Left colon (tissue), 2 donors: ENCODE data around the gene RXRG. TPM values are rescaled to one million over a fixed set of nuclear protein-coding genes. Genes with fewer than 3 reads are reported as not detected.
"Not testable (repeated sequence)": the region's sequence is repeated elsewhere in the genome, so short reads cannot be mapped to it uniquely, and the experiment has no call there.

Source experiments
- ATAC-seq: fragments of 200-7000 bp; cut with Tn5 transposase; one replicate; pipeline ENCODE4 v1.9.1; 2020; ENCODE audit warnings: mild to moderate bottlenecking, moderate library complexity
- DNase-seq, 2 donors: peaks; one replicate each; pipeline ENCODE4 v3.0.0-alpha.2; 2020
- intact Hi-C, 2 donors: fragments of 100-400 bp; cut with DNase I in 1 of 2; cut with micrococcal nuclease in 1 of 2; formaldehyde crosslinking; loops; one replicate each; pipeline versions ENCODE4 v1.11.2 to v1.14.0; 2022; cut with DNase I, micrococcal nuclease
- long read RNA-seq: library from polyadenylated mRNA; unstranded; transcript quantifications from one replicate; pipeline ENCODE4 v2.0.0, GENCODE V29; 2021
- total RNA-seq, 2 donors: library from RNA; stranded (reverse); fragmentation: NEBNext Ultra II Directional; extraction: Animal tissue kit (Norgen Biotek cat#: 25700); gene quantifications; one replicate each; pipeline ENCODE4 v1.2.1, GENCODE V29; 2021
- donor health status: DM: no; HTN: no; CAD: no.
- donor health status: DM: yes; HTN: yes; CAD: no.

Gene RXRG
- total RNA-seq: under 1 TPM; 0.27 to 0.78 TPM
- long read RNA-seq: 0 reads

GRCh38 chr1:165444897-165445370 is at the start of gene RXRG:
Gene RXRG (minus strand): TSS chr1:165445126. CDS start chr1:165444893, 233 bp downstream.
- DNase-seq (peak in 1 of 2 donors; percentile 9), ATAC-seq (no peak)
- intact Hi-C loops: no loop called here

- DNase-seq (no peak), ATAC-seq (no peak)
- intact Hi-C loops: no loop called here
Measured at GRCh38 chr1:165492845-165493373, 48.0 kb upstream of the RXRG start.

GRCh38 chr1:165490175-165490574 is 45.2 kb upstream of the RXRG start:
- DNase-seq (no peak), ATAC-seq (no peak)
- intact Hi-C loops: no loop called here

GRCh38 chr1:165487921-165488320 is 43.0 kb upstream of the RXRG start:
- intact Hi-C loops: no loop called here
- no peak for ATAC-seq
- DNase-seq: no peak

- intact Hi-C loops: no loop called here
- ATAC-seq (no peak), DNase-seq (no peak)
Measured at GRCh38 chr1:165486663-165487062, 41.7 kb upstream of the RXRG start.

GRCh38 chr1:165485716-165486115 is 40.8 kb upstream of the RXRG start:
- DNase-seq: no peak
- ATAC-seq: no peak
- intact Hi-C loops: no loop called here

- no peak for ATAC-seq
- intact Hi-C loops: no loop called here
Measured at GRCh38 chr1:165484532-165484931, 39.6 kb upstream of the RXRG start.

GRCh38 chr1:165483412-165483811 is 38.5 kb upstream of the RXRG start:
- DNase-seq (no peak), ATAC-seq (no peak)
- intact Hi-C loops: no loop called here

More at GRCh38 chr1:165484532-165484931, 39.6 kb upstream of the RXRG start:
- DNase-seq: no peak

- no peak for DNase-seq
- intact Hi-C loops: no loop called here
Measured at GRCh38 chr1:165481820-165482532, 37.0 kb upstream of the RXRG start.

GRCh38 chr1:165476776-165477175 is 31.9 kb upstream of the RXRG start:
- DNase-seq (no peak), ATAC-seq (no peak)
- intact Hi-C loops: no loop called here

More at GRCh38 chr1:165481820-165482532, 37.0 kb upstream of the RXRG start:
- ATAC-seq: no peak

GRCh38 chr1:165474196-165474595 is 29.3 kb upstream of the RXRG start:
- no peak for DNase-seq
- intact Hi-C loops: no loop called here
- no peak for ATAC-seq

- intact Hi-C loops: no loop called here
- no peak for DNase-seq
- no peak for ATAC-seq
Measured at GRCh38 chr1:165473081-165473480, 28.2 kb upstream of the RXRG start.

GRCh38 chr1:165468726-165469249 is 23.9 kb upstream of the RXRG start:
- intact Hi-C loops: no loop called here
- DNase-seq (no peak), ATAC-seq (no peak)

- intact Hi-C loops: no loop called here
- DNase-seq: no peak
- no peak for ATAC-seq
Measured at GRCh38 chr1:165468253-165468652, 23.3 kb upstream of the RXRG start.

GRCh38 chr1:165467706-165468105 is 22.8 kb upstream of the RXRG start:
- no peak for DNase-seq
- intact Hi-C loops: no loop called here
- ATAC-seq: no peak

- DNase-seq (no peak), ATAC-seq (no peak)
- intact Hi-C loops: no loop called here
Measured at GRCh38 chr1:165463978-165464377, 19.1 kb upstream of the RXRG start.

- intact Hi-C loops, DNase-seq, ATAC-seq: not testable (repeated sequence)
Measured at GRCh38 chr1:165459683-165460082, 14.8 kb upstream of the RXRG start.

GRCh38 chr1:165456861-165457260 is 11.9 kb upstream of the RXRG start:
- ATAC-seq: no peak
- intact Hi-C loops: no loop called here
- DNase-seq: no peak

GRCh38 chr1:165456114-165456513 is 11.2 kb upstream of the RXRG start:
- ATAC-seq (no peak), DNase-seq (no peak)
- intact Hi-C loops: no loop called here

GRCh38 chr1:165455111-165455510 is 10.2 kb upstream of the RXRG start:
- intact Hi-C loops: no loop called here
- DNase-seq (no peak), ATAC-seq (no peak)
